GM18858 (cell line): Measurements from ENCODE around the gene DCLRE1B.

Experiments
- ATAC-seq: cut with Tn5 transposase; IDR thresholded peaks from one replicate; pipeline ENCODE4 v1.9.1; 2021; ENCODE audit not compliant: unreplicated experiment

The DCLRE1B gene

DNA sequence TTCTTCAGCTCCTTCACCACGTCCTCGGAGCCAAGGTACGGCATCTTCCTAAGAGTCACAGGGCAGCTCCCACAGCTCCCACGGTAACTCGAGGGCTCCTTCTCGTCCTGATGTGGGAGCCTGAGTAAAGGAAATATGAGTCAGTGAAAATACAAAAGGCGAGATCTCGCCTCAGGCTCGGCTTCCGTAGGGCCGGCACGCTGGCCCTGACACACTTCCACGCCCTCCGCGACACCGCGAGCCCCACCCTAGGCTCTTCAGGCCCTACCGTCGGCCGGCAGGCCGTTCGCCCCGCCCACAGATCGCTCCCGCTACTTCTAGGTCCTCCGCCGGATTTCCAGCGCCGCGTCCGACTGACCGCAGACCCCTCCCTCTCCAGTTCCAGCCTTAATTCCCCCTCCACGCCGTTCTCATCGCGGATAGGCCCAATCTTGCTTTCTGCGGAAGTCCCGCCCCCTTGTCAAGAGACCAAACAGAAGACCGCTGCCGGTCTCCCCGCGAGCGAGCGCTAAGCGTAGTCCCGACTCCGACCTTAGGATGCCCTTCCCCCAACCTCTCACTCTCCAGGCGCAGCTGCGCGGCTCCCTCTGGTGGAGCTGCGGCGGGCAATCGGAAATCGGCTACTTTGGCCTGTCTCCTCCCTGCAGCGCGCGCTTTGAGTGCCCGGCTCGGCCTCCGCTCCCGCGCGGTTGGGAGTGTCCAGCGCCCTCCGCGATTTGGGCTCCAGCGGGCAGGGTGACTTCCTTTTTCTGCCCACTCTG is at the start of gene DCLRE1B, which contains the start of gene AP4B1:
TSS of gene DCLRE1B (plus strand) at position 653 of the 761 bp plus-strand sequence. CDS start 261 bp downstream, outside the sequence.
TSS of gene AP4B1 (minus strand) at position 126 of the 761 bp plus-strand sequence. CDS start at position 44, 82 bp downstream.
- peak; percentile 78 for ATAC-seq

DNA sequence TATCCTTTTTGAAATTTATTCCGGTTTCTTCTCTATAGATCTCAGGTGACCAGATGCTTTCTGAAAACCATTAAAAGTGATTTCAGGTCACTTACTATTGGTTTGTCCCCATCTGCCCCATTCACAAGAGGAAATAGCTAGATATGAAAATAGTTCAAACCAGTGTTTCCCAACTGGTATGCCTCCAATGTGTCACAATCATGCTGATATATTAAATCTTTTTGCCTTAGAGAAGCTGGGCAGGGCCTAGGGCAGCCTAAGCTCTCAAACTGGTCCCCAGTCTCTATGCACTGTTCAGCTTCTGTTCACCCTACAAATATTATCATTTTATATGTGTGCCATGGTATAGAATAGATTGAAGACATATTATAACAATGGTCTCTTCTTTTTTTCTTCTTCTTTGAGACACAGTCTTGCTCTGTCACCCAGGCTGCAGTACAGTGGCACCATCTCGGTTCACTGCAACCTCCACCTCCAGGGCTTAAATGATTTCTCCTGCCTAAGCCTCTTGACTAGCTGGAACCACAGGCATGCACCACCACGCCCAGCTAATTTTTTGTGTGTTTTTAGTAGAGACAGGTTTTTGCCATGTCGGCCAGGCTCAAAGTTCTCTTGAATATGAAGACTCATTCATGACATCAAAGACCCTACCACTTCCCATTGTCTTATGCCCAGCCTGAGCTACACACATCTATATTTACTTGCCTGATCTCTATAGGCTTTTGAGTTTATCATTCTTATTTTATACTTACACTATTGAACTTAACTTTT is 49.3 kb upstream of the DCLRE1B start:
- no peak for ATAC-seq

DNA sequence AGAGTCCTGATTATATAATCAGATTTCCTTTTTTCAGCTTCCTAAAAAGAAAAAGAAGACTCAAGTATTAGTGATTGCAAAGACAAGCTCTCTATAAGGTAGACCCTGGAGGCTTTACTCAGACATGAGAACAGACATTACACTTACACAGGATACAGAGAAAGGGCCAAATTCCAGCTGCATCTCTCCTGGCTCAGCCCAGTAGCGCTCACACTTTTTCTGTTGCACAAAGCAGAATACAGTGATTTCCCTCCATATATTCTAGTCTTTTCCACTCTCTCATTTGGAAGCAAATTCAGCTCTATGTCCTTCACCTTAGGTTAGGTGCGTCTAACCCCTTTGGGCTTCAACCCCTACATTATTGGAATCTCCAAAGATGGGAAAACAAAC is 48.7 kb upstream of the DCLRE1B start:
- no peak for ATAC-seq

DNA sequence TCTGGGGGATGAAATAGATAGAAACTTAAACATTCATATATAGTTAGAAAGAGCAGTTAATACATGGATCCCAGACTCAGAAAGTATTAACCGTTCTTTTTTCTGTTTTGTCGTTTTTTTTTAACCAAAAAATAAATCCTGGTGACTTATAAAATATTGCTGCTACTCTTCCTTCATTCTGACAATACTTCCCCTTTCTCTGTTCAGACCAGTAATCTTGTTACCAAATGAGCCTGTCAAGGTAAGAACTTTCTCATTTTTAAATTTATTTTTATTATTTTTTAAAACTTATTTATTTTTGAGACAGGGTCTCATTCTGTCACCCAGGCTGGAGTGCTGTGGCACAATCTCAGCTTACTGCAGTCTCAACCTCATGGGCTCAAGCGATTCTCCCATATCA is 47.4 kb upstream of the DCLRE1B start:
- no peak for ATAC-seq

DNA sequence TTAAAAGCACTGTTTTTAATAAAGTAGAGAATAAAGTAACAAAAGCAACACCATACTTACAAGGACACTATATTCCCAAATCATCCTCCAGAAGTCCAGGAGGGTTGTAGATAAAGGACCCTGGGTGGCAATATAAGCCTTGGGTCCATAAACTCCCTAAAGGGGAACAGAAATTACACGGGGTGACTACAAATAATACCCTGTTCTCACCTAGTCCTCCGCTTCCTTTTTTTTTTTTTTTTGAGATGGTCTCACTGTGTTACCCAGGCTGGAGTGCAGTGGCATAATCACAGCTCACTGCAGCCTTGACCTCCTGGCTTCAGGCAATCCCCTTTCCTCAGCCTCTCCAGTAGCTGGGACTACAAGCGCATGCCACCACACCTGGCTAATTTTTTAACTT is 46.7 kb upstream of the DCLRE1B start:
- ATAC-seq = no peak

DNA sequence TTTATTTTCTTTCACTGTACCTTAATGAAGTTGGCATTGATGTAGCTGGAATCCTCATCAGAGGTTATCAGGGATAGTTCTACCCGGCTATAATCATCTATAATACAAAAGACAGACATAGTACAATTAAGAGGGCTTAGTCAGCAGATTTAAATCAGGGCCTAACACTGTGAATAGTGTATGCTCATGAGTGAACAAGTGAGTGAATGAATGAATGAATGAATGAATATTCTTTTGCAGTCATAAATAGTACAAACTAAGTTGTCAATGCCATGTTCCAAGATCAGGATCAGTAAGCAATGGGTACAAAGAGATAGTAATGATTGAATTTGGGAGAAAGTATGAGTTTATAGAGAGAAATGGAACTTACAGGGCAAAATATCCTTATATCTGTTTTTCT is 46.1 kb upstream of the DCLRE1B start:
- no peak for ATAC-seq

DNA sequence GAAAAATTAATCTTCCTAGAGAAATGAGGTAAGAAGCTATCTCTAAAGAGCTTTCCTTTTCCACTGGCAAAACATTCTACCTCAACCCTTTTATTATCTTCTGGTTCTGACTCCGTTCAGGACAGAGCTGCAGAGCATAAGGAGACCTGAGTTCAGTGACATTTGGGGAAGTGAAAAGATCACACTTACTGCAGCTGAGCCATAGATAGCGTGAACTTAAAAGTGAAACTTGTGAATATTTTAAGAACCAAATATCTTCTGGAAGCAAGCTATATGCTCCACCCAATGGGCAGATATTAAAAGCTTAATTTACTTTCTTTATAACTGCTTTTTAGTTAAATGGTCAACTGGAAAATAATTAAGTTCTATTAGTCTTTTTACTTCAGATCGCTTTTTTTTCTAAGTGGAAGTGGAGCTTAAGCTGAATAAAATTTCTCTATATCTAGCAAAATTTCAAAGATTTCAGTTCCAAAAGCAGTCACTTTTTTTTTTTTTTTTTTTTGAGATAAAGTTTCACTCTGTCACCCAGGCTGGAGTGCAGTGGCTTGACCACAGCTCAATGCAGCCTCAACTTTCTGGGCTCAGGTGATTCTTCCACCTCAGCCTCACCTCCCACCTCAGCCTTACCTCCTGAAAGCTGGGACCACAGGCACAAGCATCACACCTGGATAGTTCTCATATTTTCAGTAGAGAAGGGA is 45.5 kb upstream of the DCLRE1B start:
- peak; percentile 78 for ATAC-seq

DNA sequence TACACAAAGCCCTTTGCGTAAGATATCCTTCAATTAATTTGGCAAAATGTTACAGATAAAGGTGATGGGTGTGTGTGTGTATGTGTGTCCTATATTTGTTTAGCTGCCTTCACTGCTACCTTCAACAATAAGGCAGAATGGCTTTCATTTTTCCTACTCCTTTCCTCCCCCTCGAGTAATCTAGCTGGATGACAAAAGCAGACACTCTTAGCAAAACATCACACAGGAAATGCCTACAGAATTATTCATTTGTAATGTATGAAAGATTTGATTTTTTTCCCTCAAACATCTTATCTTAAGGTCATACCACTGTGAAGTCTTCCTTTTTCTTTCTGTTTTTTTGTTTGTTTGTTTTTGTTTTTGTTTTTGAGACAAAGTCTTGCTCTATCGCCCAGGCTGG is 44.2 kb upstream of the DCLRE1B start:
- no peak for ATAC-seq

DNA sequence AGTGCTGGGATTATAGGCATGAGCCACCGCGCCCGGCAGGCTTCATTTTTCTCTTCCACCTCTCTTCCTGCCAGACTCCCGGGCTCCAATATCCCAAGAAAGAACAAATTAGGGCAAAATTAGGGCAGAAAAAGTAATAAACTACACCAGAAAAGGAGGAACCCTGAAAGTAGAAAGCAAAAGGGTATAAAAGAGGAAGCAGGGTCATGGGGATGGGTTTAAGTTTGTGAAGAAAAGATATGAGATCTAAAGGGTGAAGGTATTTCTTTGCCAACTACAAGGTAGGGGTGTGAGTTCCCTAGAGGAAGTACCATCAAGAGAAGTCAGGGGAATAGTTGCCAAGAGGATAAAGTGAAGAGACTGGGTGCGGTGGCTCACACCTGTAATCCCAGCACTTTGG is 43.5 kb upstream of the DCLRE1B start:
- no peak for ATAC-seq

DNA sequence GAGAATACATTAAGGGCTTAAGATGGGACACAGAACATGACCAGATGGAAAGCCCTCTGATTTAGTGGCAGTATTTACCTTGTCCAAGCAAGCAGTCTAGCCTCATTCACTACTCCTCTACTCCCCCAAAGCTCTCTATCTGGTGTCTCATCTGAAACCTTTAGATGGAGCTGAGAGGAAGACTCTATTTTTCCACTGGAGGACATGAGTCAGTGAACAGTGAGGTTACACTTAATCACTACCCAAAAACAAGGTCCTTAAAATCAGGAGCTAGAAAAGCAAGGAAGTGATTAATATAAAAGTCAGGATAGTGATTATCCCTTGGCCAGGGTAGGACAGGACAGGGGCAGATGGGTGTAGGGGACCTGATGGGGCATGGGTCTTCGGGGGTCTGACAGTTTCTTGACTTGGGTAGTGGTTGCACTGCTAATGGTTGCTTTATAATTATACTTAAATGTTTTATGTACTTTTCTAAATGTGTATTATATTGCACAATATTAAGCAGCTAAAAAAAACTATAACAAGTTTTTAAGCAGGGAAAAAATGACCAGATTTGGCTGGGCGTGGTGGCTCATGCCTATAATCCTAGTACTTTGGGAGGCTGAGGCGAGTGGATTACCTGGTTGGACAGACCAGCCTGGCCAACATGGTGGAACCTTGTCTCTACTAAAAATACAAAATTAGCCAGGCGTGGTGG is 36.6 kb upstream of the DCLRE1B start:
- ATAC-seq = no peak

DNA sequence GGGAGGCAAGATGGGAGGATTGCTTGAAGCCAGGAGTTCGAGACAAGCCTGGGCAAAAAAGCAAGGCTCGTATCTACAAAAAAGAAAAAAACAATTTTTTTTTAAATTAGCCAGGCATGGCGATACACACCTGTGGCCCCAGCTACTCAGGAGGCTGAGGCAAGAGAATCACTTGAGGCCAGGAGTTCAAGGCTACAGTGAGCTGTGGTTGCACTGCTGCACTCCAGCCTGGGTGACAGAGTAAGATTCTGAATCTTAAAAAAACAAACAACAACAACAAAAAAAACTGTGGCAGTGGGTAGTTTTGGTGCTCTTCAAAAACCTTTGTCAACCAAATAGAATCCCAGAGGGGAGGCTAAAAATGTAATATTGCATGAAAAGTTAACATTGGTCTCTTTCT is 34.3 kb upstream of the DCLRE1B start:
- no peak for ATAC-seq

DNA sequence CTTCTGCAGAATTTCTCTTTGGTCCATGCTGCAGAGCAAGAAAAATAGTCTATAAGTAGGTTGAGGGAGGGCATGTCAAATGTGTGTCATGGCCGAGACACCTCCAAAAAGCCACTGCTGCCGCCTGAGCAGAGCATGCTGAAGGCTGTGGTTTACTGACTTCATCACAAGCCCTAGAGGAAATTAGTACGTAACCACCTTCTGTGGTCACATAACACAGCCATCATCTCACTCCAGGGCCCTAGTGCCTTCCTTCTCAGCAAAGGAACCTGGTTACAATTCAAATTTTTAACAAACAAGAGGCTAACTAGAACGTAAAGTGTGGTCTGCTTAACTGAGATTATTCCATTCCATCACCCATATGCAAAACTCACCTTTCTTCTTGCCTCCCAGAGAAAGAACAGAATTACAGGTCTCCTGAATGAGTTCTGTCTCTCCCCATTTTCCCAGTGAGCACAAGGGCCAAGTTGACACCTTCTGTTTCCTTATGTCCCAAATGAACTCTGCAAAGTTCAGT is 33.5 kb upstream of the DCLRE1B start, which contains the start of gene PTPN22:
TSS of gene PTPN22 (minus strand) at position 116 of the 517 bp plus-strand sequence.
- peak; percentile 85 for ATAC-seq

DNA sequence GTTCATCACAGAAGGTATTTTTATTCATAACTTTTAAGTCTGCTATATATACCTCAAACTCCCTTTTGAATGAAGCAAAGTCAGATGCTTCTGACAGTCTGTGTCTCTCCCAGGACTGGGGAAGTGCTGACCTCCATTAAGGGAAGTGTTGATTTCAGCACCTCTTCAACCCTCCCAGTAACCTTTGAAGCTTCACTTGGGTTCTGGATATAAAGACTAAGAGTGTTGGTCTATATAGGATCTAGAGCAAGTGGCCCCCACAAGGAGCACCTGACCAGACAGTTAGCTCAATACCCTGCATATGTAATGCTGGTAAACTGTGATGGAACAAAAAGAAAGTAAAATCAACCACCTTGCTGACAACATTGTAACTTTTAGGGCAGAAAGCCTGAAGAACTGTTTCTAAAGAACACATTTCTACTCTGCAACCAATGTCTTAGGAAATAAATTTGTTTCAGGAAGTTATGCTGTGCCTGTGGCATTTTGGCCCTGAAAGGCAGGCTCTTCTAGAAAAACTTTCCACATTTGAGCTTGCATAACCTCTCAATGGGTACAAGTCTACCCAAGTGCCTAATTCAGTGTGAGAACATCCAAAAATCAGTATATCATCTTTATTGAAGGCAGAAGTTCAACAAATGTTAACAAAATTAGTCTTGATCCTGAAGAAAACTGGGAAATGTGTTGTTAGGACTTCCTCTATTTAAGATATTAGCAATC is 32.7 kb upstream of the DCLRE1B start:
- ATAC-seq = no peak

DNA sequence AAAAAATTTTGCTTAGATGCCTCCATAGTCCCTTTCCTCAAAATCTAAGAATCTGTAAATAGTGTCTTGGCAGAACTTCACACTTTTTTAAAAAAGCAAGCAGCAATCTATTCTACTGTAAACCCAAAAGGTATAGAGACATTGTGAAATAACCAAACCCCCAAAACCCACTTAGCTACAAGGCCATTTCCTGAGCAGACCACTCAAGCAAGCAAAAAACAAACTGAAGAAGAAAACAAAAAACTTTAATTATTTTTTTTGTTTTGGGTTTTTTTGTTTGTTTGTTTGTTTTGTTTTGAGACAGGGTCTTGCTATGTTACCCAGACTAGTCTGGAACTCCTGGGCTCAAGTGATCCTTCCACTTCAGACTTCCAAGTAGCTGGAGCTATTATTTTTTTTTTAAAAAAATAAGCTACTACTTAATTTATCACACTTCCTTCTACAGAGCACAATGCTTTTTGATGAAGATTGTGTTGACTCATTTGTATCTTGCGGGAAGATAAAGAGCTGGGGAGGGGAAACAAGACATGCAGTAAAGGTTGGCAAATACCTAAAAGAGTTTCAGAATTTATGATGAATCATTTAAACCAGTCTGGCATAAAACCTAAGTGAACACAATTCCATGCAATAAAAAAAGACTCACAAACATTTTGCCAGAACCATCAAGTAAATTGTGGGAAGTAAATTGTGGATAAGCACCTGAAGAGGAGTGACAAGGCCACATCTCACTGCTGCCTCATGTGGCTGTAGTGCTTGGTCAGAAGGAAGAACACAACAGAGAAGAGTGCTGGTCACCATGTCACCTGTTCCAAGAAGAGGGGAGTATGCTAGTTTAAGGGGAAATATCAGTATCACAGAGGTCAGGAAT is 30.9 kb upstream of the DCLRE1B start:
- ATAC-seq = peak; percentile 23

DNA sequence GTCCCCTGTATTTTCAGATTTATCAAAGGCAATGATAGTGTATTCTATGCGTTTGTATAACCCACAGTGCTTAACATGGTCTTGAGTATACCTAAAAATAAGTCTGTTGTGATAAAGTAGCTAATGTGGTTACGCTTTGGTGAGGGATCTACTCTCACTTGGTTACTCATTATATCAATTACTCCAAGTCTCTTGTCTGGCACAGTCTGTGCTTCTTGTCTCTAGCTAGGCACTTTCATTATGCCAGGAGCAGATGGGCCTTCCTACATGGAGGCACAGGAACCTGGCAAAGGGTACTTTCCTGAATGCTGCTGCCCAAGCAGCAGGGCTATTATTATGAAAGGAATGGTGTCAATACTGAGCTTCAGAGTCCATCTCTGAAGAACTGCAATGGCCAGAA is 29.4 kb upstream of the DCLRE1B start:
- ATAC-seq = no peak

DNA sequence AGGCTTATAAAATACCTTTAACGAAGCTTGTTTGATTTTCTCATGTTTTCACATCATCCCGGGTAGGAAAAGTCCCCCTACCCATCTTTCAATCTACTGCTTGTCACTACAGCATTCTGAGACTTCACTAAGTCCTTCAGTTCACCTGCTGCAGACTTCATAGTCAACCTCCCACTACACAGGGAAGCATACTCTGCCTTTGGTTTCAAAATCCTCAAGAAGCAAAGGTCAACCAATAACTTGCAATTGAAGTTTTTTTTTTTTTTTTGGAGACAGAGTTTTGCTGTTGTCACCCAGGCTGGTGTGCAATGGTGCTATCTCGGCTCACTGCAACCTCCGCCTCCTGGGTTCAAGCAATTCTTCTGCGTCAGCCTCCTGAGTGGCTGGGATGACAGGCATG is 28.9 kb upstream of the DCLRE1B start:
- no peak for ATAC-seq

DNA sequence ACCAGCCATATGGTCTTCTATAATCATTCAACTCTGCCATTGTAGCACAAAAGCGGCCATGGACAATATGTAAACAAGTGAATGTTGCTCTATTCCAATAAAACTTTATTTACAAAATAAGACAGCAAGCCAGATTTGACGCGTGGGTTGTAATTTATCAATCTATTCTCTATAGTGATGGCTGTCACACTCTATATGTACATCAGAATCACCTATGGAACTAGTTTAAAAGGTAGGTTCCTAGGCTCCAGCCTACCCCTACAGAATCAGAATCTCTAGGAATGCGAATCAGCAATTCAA is 25.4 kb upstream of the DCLRE1B start:
- ATAC-seq = no peak

DNA sequence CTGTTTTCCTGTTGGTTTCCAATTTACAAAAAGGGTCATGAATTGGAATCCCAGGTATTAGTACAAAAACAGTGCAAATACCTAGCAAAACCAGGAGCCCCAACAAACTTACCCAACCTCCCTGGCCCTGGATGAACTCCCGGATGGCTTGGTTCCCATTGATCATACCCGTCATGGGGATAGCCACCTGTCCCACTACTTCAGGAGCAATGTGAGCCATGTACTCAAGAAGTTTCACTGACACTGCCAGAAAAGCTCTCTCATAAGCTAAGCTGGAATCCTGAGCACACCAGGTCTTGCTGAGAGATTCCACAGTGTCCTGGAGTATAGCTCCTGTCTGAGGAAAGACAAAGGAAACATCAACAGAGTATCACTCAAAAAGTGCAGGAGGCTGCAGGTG is 23.5 kb upstream of the DCLRE1B start:
- no peak for ATAC-seq
